ENCODE data around the gene PPP1R12C. TPM values are rescaled to one million over a fixed set of nuclear protein-coding genes. Genes with fewer than 3 reads are reported as not detected.

PPP1R12C gene
- total RNA-seq, 1 donor, result 55.0 TPM

- Histone ChIP-seq H3K4me2 (ENCODE audit: insufficient read depth, low read length) (no peak overlapping the region), H4K20me1 (ENCODE audit: insufficient read depth, low read length) (peaks cover 17% of the 10 kb centered on the region), H2AFZ (ENCODE audit: low read length) (no peak overlapping the region), H3K9me3 (ENCODE audit: low read depth, low read length) (no peaks in the 10 kb centered on the region), H3K27me3 (ENCODE audit: insufficient read depth, low read length) (no peaks in the 10 kb centered on the region), H3K27ac (ENCODE audit: low read depth, low read length) (no peak overlapping the region), H3K4me1 (ENCODE audit: insufficient read depth, low read length) (no peaks in the 10 kb centered on the region), H3K36me3 (ENCODE audit: insufficient read depth, low read length) (peaks cover 19% of the 10 kb centered on the region), H3K4me3 (ENCODE audit: insufficient read depth, low read length) (no peak overlapping the region), H3K79me2 (ENCODE audit: insufficient read depth, low read length) (peaks cover 10% of the 10 kb centered on the region)
- DNase-seq (ENCODE audit: insufficient read length, low spot score, missing footprints), result peak; percentile 88
- TF ChIP-seq, protein P1, sequence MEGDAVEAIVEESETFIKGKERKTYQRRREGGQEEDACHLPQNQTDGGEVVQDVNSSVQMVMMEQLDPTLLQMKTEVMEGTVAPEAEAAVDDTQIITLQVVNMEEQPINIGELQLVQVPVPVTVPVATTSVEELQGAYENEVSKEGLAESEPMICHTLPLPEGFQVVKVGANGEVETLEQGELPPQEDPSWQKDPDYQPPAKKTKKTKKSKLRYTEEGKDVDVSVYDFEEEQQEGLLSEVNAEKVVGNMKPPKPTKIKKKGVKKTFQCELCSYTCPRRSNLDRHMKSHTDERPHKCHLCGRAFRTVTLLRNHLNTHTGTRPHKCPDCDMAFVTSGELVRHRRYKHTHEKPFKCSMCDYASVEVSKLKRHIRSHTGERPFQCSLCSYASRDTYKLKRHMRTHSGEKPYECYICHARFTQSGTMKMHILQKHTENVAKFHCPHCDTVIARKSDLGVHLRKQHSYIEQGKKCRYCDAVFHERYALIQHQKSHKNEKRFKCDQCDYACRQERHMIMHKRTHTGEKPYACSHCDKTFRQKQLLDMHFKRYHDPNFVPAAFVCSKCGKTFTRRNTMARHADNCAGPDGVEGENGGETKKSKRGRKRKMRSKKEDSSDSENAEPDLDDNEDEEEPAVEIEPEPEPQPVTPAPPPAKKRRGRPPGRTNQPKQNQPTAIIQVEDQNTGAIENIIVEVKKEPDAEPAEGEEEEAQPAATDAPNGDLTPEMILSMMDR (IDR thresholded peaks at IDR 0.05; ENCODE audit: extremely low read depth, low read depth, low read length), result no peak
Observed at GRCh38 chr19:55095260-55096060, 22.0 kb downstream of the PPP1R12C start.

DNA sequence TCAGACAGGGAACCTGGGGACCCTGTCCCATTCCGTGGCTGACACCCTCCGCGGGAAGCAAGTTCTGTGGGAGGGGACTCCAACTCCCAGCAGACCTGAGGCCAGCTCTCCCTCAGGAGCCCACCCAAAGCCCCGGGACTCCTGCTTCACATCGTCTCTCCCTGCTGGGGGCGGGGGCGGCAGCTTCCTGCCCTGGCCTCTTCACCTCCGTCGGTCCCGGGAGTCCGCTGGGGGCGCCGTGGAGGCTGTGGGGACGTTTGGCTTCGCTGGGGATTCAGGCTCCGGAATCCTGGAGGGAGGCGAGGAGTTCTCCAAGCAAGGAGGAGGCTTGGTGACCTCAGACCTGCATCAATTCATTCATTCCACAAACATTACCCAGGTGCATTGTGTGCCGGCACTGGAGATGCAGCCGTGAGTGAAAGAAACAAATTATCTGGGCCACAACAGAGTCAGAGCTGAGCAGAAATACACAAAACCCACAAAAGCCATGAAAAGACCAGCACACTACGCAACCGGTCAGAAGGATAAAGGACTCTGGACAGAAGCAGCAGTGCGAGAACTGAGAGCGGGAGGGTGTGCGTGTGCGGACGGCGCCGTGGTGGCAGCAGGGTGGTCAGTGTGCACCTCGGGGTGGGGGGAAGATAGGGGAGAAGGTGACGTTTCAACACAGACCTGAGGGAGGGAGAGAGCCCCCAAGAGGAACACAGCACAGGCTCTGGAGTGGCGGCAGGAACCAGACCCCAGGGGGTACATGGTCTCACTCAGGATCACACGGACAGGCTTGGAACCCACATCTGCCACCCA, 22.8 kb downstream of the PPP1R12C start:
- DNase-seq (ENCODE audit: insufficient read length, low spot score, missing footprints), result peak; percentile 88
- TF ChIP-seq, protein P1 (IDR thresholded peaks at IDR 0.05; ENCODE audit: extremely low read depth, low read depth, low read length), result no peak
- H2AFZ ChIP-seq (ENCODE audit: low read length), result no peak overlapping the region
- no peaks in the 10 kb centered on the region for H3K4me1 ChIP-seq (ENCODE audit: insufficient read depth, low read length)
- H3K27me3 ChIP-seq (ENCODE audit: insufficient read depth, low read length), result no peaks in the 10 kb centered on the region
- H3K27ac ChIP-seq (ENCODE audit: low read depth, low read length), result no peak overlapping the region
- H3K4me2 ChIP-seq (ENCODE audit: insufficient read depth, low read length), result no peak overlapping the region
- H3K79me2 ChIP-seq (ENCODE audit: insufficient read depth, low read length), result peaks cover 10% of the 10 kb centered on the region
- H3K4me3 ChIP-seq (ENCODE audit: insufficient read depth, low read length), result no peak overlapping the region
- peaks cover 19% of the 10 kb centered on the region for H4K20me1 ChIP-seq (ENCODE audit: insufficient read depth, low read length)
- H3K36me3 ChIP-seq (ENCODE audit: insufficient read depth, low read length), result peaks cover 19% of the 10 kb centered on the region
- no peaks in the 10 kb centered on the region for H3K9me3 ChIP-seq (ENCODE audit: low read depth, low read length)

DNA sequence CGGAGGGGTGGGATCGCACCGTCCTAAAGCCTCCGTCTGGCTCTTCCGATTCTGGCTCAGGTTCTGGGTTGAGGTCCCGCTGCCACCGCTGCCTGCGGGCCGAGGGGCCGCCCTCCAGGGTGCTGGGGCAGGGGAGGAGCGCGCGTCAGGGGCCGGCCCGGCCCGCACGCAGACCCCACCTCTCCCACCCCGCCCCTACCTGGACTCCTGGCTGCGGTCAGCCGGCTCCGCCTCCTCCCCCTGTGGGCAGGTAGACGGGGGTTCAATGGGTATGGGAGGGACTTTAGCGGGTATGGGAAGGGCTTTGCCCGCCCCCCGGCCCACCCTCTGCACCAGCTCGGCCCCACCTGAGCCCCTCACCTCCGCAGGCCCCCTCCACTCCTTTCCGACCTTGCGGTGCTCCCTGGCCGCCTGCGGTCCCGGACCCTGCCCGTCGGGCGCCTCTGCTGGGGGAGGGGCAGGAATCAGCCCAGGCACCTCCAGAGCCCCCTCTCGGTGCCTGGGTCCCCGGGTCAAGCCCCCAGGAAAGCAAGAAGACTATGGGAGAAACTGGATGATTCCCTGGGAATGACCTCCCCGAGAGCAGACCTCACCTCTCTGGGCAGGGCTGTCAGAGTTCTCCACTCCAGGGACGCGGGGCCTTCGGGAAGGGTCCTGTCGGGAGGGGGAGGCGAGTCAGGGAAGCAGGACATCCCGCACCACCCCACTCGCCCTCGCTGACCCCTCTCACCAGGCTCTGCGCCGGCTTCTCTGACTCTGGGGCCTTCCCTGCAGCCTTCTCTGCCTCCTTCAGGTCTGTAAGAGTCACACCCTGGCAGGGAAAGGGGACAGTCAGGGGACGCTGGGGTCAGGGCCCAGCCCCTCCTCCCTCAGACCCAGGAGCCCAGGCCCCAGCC, 24.8 kb downstream of the PPP1R12C start:
- Histone ChIP-seq H3K4me2 (ENCODE audit: insufficient read depth, low read length) (no peak overlapping the region), H3K4me1 (ENCODE audit: insufficient read depth, low read length) (peaks cover 3% of the 10 kb centered on the region), H4K20me1 (ENCODE audit: insufficient read depth, low read length) (peaks cover 24% of the 10 kb centered on the region), H2AFZ (ENCODE audit: low read length) (no peak overlapping the region), H3K27me3 (ENCODE audit: insufficient read depth, low read length) (no peaks in the 10 kb centered on the region), H3K79me2 (ENCODE audit: insufficient read depth, low read length) (peaks cover under 1% of the 10 kb centered on the region), H3K4me3 (ENCODE audit: insufficient read depth, low read length) (no peak overlapping the region), H3K9me3 (ENCODE audit: low read depth, low read length) (no peaks in the 10 kb centered on the region), H3K27ac (ENCODE audit: low read depth, low read length) (no peak overlapping the region), H3K36me3 (ENCODE audit: insufficient read depth, low read length) (peaks cover 11% of the 10 kb centered on the region)
- DNase-seq (ENCODE audit: insufficient read length, low spot score, missing footprints), result peak; percentile 84
- TF ChIP-seq, protein P1 (IDR thresholded peaks at IDR 0.05; ENCODE audit: extremely low read depth, low read depth, low read length), result no peak

All from osteoblast (primary cell).